HCT116 (cell line): ENCODE measurements around the gene PDHA1. TPM values are rescaled to one million over a fixed set of nuclear protein-coding genes. Genes with fewer than 3 reads are reported as not detected.

Experiments
- ATAC-seq: fragments of 200-7000 bp; cut with Tn5 transposase; 2 replicates; pipeline ENCODE4 v1.9.1; 2020; ENCODE audit warnings: mild to moderate bottlenecking, moderate library complexity
- BruUV-seq: library from RNA; stranded (reverse); fragments of 400-500 nt; replicated peaks from 2 replicates; lab custom pipeline; 2021; lab: Mats Ljungman, UMichigan
- CTCF ChIA-PET: fragments of 300-600 bp; sonication (Branson Sonifier 250); formaldehyde crosslinking; loops from one replicate; lab custom pipeline; 2021; ENCODE audit warnings: antibody characterized with exemption; lab: Charles Lee
- POLR2A ChIA-PET: fragments of 300-600, 350-600 bp; sonication (Branson Sonifier 250); formaldehyde crosslinking; loops from one replicate; lab custom pipeline; 2021; ENCODE audit warnings: antibody characterized with exemption; lab: Charles Lee
- RAD21 ChIA-PET, 2 experiments: fragments of 300-600 bp; sonication (Branson Sonifier 250); formaldehyde crosslinking; loops; one replicate each; lab custom pipeline; 2023; ENCODE audit warnings: low total read pairs in 2 of 2; ENCODE audit not compliant: uncharacterized antibody in 2 of 2, unreplicated experiment in 2 of 2, low non-redundant PET in 1 of 2; lab: Charles Lee
- DNase-seq: peaks from one replicate; pipeline ENCODE4 v3.0.0-alpha.2; 2010; ENCODE audit warnings: low read depth, low spot score
- H2AFZ ChIP-seq: fragments of 200-600 bp; shearing (Covaris generic), sonication (generic); 2 replicates; pipeline ENCODE4 v1.6.1; 2017; ENCODE audit warnings: low read depth, mixed run types, mixed read lengths, antibody characterized with exemption, low read length; ENCODE audit not compliant: poor library complexity, severe bottlenecking
- H3K27ac ChIP-seq: 2 replicates; pipeline ENCODE4 v1.5.1; 2012; ENCODE audit warnings: low read depth, low read length
- H3K27me3 ChIP-seq: fragments of 200-600 bp; sonication (generic); 2 replicates; pipeline ENCODE4 v1.6.1; 2016; ENCODE audit warnings: mixed run types, low read length, mixed read lengths; ENCODE audit not compliant: insufficient read depth
- H3K36me3 ChIP-seq, 2 experiments: fragments of 200-500 bp in 1 of 2; fragments of 200-600 bp in 1 of 2; sonication (Bioruptor generic) in 1 of 2; sonication (generic) in 1 of 2; 2 replicates each; pipeline versions ENCODE4 v1.5.1 to v1.6.1; 2014 to 2016; ENCODE audit warnings: low read length in 2 of 2, inconsistent platforms in 1 of 2, mixed read lengths in 1 of 2, mixed run types in 1 of 2; ENCODE audit not compliant: insufficient read depth in 2 of 2, control insufficient read depth in 1 of 2
- H3K4me1 ChIP-seq, 2 experiments: fragments of 200-600 bp in 1 of 2; sonication (generic) in 1 of 2; 2 replicates each; pipeline versions ENCODE4 v1.5.1 to v1.6.1; 2012 to 2017; ENCODE audit warnings: low read length in 2 of 2, inconsistent platforms in 1 of 2, mild to moderate bottlenecking in 1 of 2, mixed read lengths in 1 of 2, mixed run types in 1 of 2, moderate library complexity in 1 of 2; ENCODE audit not compliant: insufficient read depth in 2 of 2, control insufficient read depth in 1 of 2
- H3K4me2 ChIP-seq: fragments of 200-600 bp; sonication (generic); 2 replicates; pipeline ENCODE4 v1.6.1; 2017; ENCODE audit warnings: mixed run types, low read length, mixed read lengths
- H3K4me3 ChIP-seq, 2 experiments: fragments of 200-600 bp in 1 of 2; sonication (generic) in 1 of 2; replicated peaks in 1 of 2; 2 replicates each; pipeline ENCODE4 v1.5.1; 2011 to 2016; ENCODE audit warnings: low read length in 2 of 2, control low read depth in 1 of 2, low read depth in 1 of 2, mild to moderate bottlenecking in 1 of 2, mixed read lengths in 1 of 2, mixed run types in 1 of 2
- H3K79me2 ChIP-seq: fragments of 200-600 bp; sonication (generic); 2 replicates; pipeline ENCODE4 v1.6.1; 2017; ENCODE audit warnings: mild to moderate bottlenecking, mixed run types, low read length, moderate library complexity, mixed read lengths; ENCODE audit not compliant: insufficient read depth
- H3K9ac ChIP-seq: fragments of 200-600 bp; sonication (generic); 2 replicates; pipeline ENCODE4 v1.6.1; 2016; ENCODE audit warnings: low read length, mixed read lengths
- H3K9me2 ChIP-seq: fragments of 200-600 bp; sonication (generic), shearing (Covaris generic); 2 replicates; pipeline ENCODE4 v1.6.1; 2017; ENCODE audit warnings: mixed run types, mild to moderate bottlenecking, moderate library complexity; ENCODE audit not compliant: insufficient read depth
- H3K9me3 ChIP-seq, 2 experiments: fragments of 200-500 bp in 1 of 2; fragments of 200-600 bp in 1 of 2; sonication (Bioruptor generic) in 1 of 2; sonication (generic) in 1 of 2; 2 replicates each; pipeline ENCODE4 v1.6.1; 2014 to 2017; ENCODE audit warnings: low read length in 2 of 2, mixed read lengths in 2 of 2, inconsistent platforms in 1 of 2, low read depth in 1 of 2, mild to moderate bottlenecking in 1 of 2, mixed run types in 1 of 2, moderate library complexity in 1 of 2; ENCODE audit not compliant: control insufficient read depth in 1 of 2, insufficient read depth in 1 of 2
- H4K20me1 ChIP-seq: fragments of 200-600 bp; sonication (generic), shearing (Covaris generic); 2 replicates; pipeline ENCODE4 v1.6.1; 2017; ENCODE audit warnings: mixed run types, mild to moderate bottlenecking, moderate library complexity; ENCODE audit not compliant: insufficient read depth
- ATF3 ChIP-seq: IDR thresholded peaks from 2 replicates; pipeline ENCODE4 v1.6.1; 2012
- CTCF ChIP-seq, 3 experiments: fragments of 200-600 bp in 1 of 3; sonication (generic) in 1 of 3; IDR thresholded peaks in 2 of 3; conservative IDR thresholded peaks in 1 of 3; 2 replicates each; pipeline ENCODE4 v1.5.1; 2012 to 2017; ENCODE audit warnings: low read depth in 2 of 3, low read length in 2 of 3, antibody characterized with exemption in 1 of 3, borderline replicate concordance in 1 of 3, control low read depth in 1 of 3, mild to moderate bottlenecking in 1 of 3, mixed read lengths in 1 of 3, mixed run types in 1 of 3, moderate library complexity in 1 of 3; ENCODE audit not compliant: insufficient read depth in 1 of 3
- EZH2phosphoT487 ChIP-seq: fragments of 200-600 bp; IDR thresholded peaks from 2 replicates; pipeline ENCODE4 v1.6.1; 2018; ENCODE audit warnings: antibody characterized with exemption, borderline replicate concordance
- MAX ChIP-seq: IDR thresholded peaks from 2 replicates; pipeline ENCODE4 v1.6.1; 2012
- RAD21 ChIP-seq: IDR thresholded peaks from 2 replicates; pipeline ENCODE4 v1.6.1; 2012; ENCODE audit warnings: low read depth, mild to moderate bottlenecking
- SIN3A ChIP-seq: IDR thresholded peaks from 2 replicates; pipeline ENCODE4 v1.6.1; 2012; ENCODE audit warnings: low read depth
- ZBTB33 ChIP-seq: IDR thresholded peaks from 2 replicates; pipeline ENCODE4 v1.6.1; 2011; ENCODE audit warnings: mild to moderate bottlenecking, low read length, moderate library complexity; ENCODE audit not compliant: insufficient replicate concordance; ENCODE audit errors: extremely low read depth
- intact Hi-C: fragments of 100-400 bp; cut with micrococcal nuclease; formaldehyde crosslinking; loops from 2 replicates; pipeline ENCODE4 v1.10.0; 2022
- total RNA-seq: library from RNA; stranded (reverse); gene quantifications from one replicate; pipeline ENCODE4 v1.2.1, GENCODE V29; 2021; ENCODE audit not compliant: unreplicated experiment

PDHA1 gene
- total RNA-seq, 1 experiment from 2014 or later, result 195 TPM

GRCh38 chrX:19344661-19345060 is 934 bp downstream of the PDHA1 start:
- RAD21 ChIA-PET, result no interaction called here
- Histone ChIP-seq H2AFZ (no peak overlapping the region), H3K36me3 (peaks cover 0 to 1% of the 10 kb centered on the region in 2 experiments; a peak in 1 of 4 replicates), H3K9ac (peak overlapping the region; percentile 79), H3K4me1 (peaks cover 3 to 14% of the 10 kb centered on the region in 2 experiments; a peak in 3 of 4 replicates), H3K4me3 (peak overlapping the region; percentile 70 to 80), H3K27me3 (no peaks in the 10 kb centered on the region)
- no peak for DNase-seq
- CTCF ChIA-PET, result interaction anchor here (0.6 kb wide), 1 partner anchor 10 kb away, joined by 5 read pairs; no protein-coding TSS in a partner anchor
- no peak for TF ChIP-seq ZBTB33
- TF ChIP-seq ATF3, result no peak
- no peak for TF ChIP-seq SIN3A
- no peak for TF ChIP-seq RAD21
- TF ChIP-seq EZH2phosphoT487, result no peak
- TF ChIP-seq MAX, result no peak
- no peak for TF ChIP-seq CTCF (IDR thresholded peaks at IDR 0.05 in 2 of 3, conservative IDR thresholded peaks at IDR 0.05 in 1 of 3; ENCODE audit: borderline replicate concordance in 1 of 3, insufficient read depth in 1 of 3, low read depth in 2 of 3, low read length in 2 of 3)
- TF ChIP-seq, all 23 proteins: peak for 0
- intact Hi-C loops, result no loop called here
- POLR2A ChIA-PET, result no interaction called here
- H3K9me2 ChIP-seq, result no peaks in the 10 kb centered on the region
- peaks cover 45% of the 10 kb centered on the region for H3K79me2 ChIP-seq
- no peak for ATAC-seq
- no peak overlapping the region for H3K27ac ChIP-seq
- TSS peak; percentile 42 for BruUV-seq
- H3K4me2 ChIP-seq, result peak overlapping the region; percentile 80
- no peaks in the 10 kb centered on the region for H3K9me3 ChIP-seq
- H4K20me1 ChIP-seq, result no peaks in the 10 kb centered on the region
